GM12872 (cell line): ENCODE measurements around the gene SIK3.

Experiments
- CTCF ChIP-seq: IDR thresholded peaks from 3 replicates; pipeline ENCODE4 v1.5.1; 2011; ENCODE audit warnings: low read depth, mild to moderate bottlenecking, low read length, moderate library complexity; ENCODE audit not compliant: insufficient read depth

SIK3 gene

GRCh38 chr11:116860303-116860702 lies 237.9 kb downstream of the SIK3 start:
- TF ChIP-seq CTCF, result no peak

GRCh38 chr11:116859175-116859574 lies 239.1 kb downstream of the SIK3 start:
- no peak for TF ChIP-seq CTCF

GRCh38 chr11:116857936-116858335 lies 240.3 kb downstream of the SIK3 start:
- TF ChIP-seq CTCF, result no peak

GRCh38 chr11:116857316-116857715 lies 240.9 kb downstream of the SIK3 start:
- TF ChIP-seq CTCF, result no peak

- TF ChIP-seq CTCF, result no peak
These were observed 241.8 kb downstream of the SIK3 start for GRCh38 chr11:116856423-116856822.

GRCh38 chr11:116855413-116855812 lies 242.8 kb downstream of the SIK3 start:
- TF ChIP-seq CTCF, result no peak

- TF ChIP-seq CTCF, result no peak
These were observed 244.7 kb downstream of the SIK3 start for GRCh38 chr11:116853461-116854073.
